Renal cortex interstitium (tissue), 11 donors: Measurements from ENCODE around the gene STON2. TPM values are rescaled to one million over a fixed set of nuclear protein-coding genes. Genes with fewer than 3 reads are reported as not detected.

Source experiments
- DNase-seq, 11 donors: peaks; one replicate each; pipeline ENCODE4 v3.0.0-alpha.2; 2013; ENCODE audit warnings: low read depth in 9 of 11, low spot score in 4 of 11; ENCODE audit errors: extremely low read depth in 1 of 11
- polyA plus RNA-seq, 3 donors: library from polyadenylated mRNA; unstranded; fragments of 120-200 nt; gene quantifications; one replicate each; pipeline ENCODE4 v1.2.1, GENCODE V29; 2013; ENCODE audit not compliant: insufficient read length in 3 of 3

The STON2 gene
- polyA plus RNA-seq, 3 donors: 44.0 to 52.0 (median 50.5) TPM

- DNase-seq: no peak
Measured at GRCh38 chr14:81344481-81345160, 55.5 kb downstream of the STON2 start.

GRCh38 chr14:81343701-81344100, 56.4 kb downstream of the STON2 start:
- no peak for DNase-seq

GRCh38 chr14:81342850-81343580, 57.1 kb downstream of the STON2 start:
- no peak for DNase-seq

- no peak for DNase-seq
Measured at GRCh38 chr14:81341781-81342180, 58.3 kb downstream of the STON2 start.

GRCh38 chr14:81341370-81341769, 58.8 kb downstream of the STON2 start:
- DNase-seq: no peak

- DNase-seq: no peak
Measured at GRCh38 chr14:81340201-81340600, 59.9 kb downstream of the STON2 start.

- DNase-seq: no peak
Measured at GRCh38 chr14:81337073-81337472, 63.1 kb downstream of the STON2 start.

GRCh38 chr14:81336009-81336408, 64.1 kb downstream of the STON2 start:
- DNase-seq: no peak

- DNase-seq: no peak
Measured at GRCh38 chr14:81332725-81333124, 67.4 kb downstream of the STON2 start.

GRCh38 chr14:81331229-81332021, 68.7 kb downstream of the STON2 start:
- no peak for DNase-seq

GRCh38 chr14:81330619-81331122, 69.5 kb downstream of the STON2 start:
- peak in 1 of 11 donors; percentile 37 for DNase-seq

GRCh38 chr14:81329640-81330381, 70.3 kb downstream of the STON2 start:
- peak in 1 of 11 donors; percentile 35 for DNase-seq

GRCh38 chr14:81326451-81326850, 73.7 kb downstream of the STON2 start:
- no peak for DNase-seq

- DNase-seq: peak in 1 of 11 donors; percentile 62
Measured at GRCh38 chr14:81324011-81324410, 76.1 kb downstream of the STON2 start.

GRCh38 chr14:81323093-81323492, 77.0 kb downstream of the STON2 start:
- DNase-seq: no peak

GRCh38 chr14:81319946-81320345, 80.2 kb downstream of the STON2 start:
- DNase-seq: no peak

GRCh38 chr14:81319314-81319713, 80.8 kb downstream of the STON2 start:
- DNase-seq: no peak

GRCh38 chr14:81315341-81315740, 84.8 kb downstream of the STON2 start:
- no peak for DNase-seq
